K562 (cell line): ENCODE data around the gene WDR81.

ENCODE experiments used
- CBX3 ChIP-seq, 2 experiments: IDR thresholded peaks; 1 replicate in 1 of 2; 2 replicates in 1 of 2; pipeline ENCODE4 v1.6.1; 2012; ENCODE audit warnings: inconsistent platforms in 2 of 2, low read length in 2 of 2, borderline replicate concordance in 1 of 2, control low read depth in 1 of 2
- CTCF ChIP-seq, 3 experiments: IDR thresholded peaks in 2 of 3; conservative IDR thresholded peaks in 1 of 3; 2 replicates each; pipeline ENCODE4 v1.5.1; 2011 to 2012; ENCODE audit warnings: low read length in 3 of 3, mild to moderate bottlenecking in 3 of 3, control low read depth in 2 of 3, improper control_type of control experiment in 1 of 3, inconsistent platforms in 1 of 3, low read depth in 1 of 3, mixed read lengths in 1 of 3, moderate library complexity in 1 of 3; ENCODE audit not compliant: insufficient read depth in 2 of 3
- FOXM1 ChIP-seq, 2 experiments: fragments of 450-650 bp in 1 of 2; sonication (generic) in 1 of 2; formaldehyde crosslinking in 1 of 2; IDR thresholded peaks; 2 replicates each; pipeline versions ENCODE4 v1.6.1 to v1.9.0; 2017 to 2022; ENCODE audit warnings: low read depth in 2 of 2, mild to moderate bottlenecking in 2 of 2, missing genetic modification reagents in 1 of 2, moderate library complexity in 1 of 2
- HDAC8 ChIP-seq: fragments of 450-650 bp; IDR thresholded peaks from 2 replicates; pipeline ENCODE4 v1.6.1; 2016; ENCODE audit warnings: mild to moderate bottlenecking, missing genetic modification characterization, moderate library complexity, missing compliant biosample characterization
- JUN ChIP-seq, 2 experiments: sonication (generic) in 1 of 2; formaldehyde crosslinking in 1 of 2; IDR thresholded peaks; 2 replicates each; pipeline versions ENCODE4 v1.6.1 to v1.8.0; 2012 to 2022; ENCODE audit warnings: borderline replicate concordance in 2 of 2, mild to moderate bottlenecking in 2 of 2, improper control_type of control experiment in 1 of 2, low read depth in 1 of 2, low read length in 1 of 2, missing genetic modification reagents in 1 of 2
- MYBL2 ChIP-seq, 2 experiments: fragments of 450-650 bp in 1 of 2; sonication (generic) in 1 of 2; formaldehyde crosslinking in 1 of 2; IDR thresholded peaks; 2 replicates each; pipeline versions ENCODE4 v1.6.1 to v1.8.1; 2017 to 2022; ENCODE audit warnings: borderline replicate concordance in 1 of 2, inconsistent platforms in 1 of 2, low read depth in 1 of 2, mild to moderate bottlenecking in 1 of 2, missing genetic modification reagents in 1 of 2, moderate library complexity in 1 of 2
- POLR2AphosphoS2 ChIP-seq: IDR thresholded peaks from 2 replicates; pipeline ENCODE4 v1.6.1; 2012; ENCODE audit warnings: low read length, improper control_type of control experiment
- TBP ChIP-seq: optimal IDR thresholded peaks from 2 replicates; pipeline ENCODE3; 2011; ENCODE audit warnings: low read depth, low read length, improper control_type of control experiment
- ZNF121 ChIP-seq: sonication (generic); formaldehyde crosslinking; conservative IDR thresholded peaks from 2 replicates; pipeline ENCODE4 v1.8.0; 2022; ENCODE audit warnings: missing genetic modification reagents
- ZNF717 ChIP-seq: fragments of 250-450 bp; sonication (Bioruptor Pico); IDR thresholded peaks from 2 replicates; pipeline ENCODE4 v1.5.0; 2021
- TF ChIP-seq, protein P1 (sequence below), 3 experiments: fragments of 200-800 bp in 1 of 3; fragments of 250-450 bp in 1 of 3; fragments of 450-650 bp in 1 of 3; sonication (Bioruptor Pico) in 1 of 3; sonication (Bioruptor generic) in 1 of 3; formaldehyde crosslinking in 1 of 3; IDR thresholded peaks; 2 replicates each; pipeline versions ENCODE4 v1.6.1 to v1.8.0; 2016 to 2022; ENCODE audit warnings: mild to moderate bottlenecking in 2 of 3, missing genetic modification characterization in 2 of 3, missing compliant biosample characterization in 1 of 3, moderate library complexity in 1 of 3

DNA sequence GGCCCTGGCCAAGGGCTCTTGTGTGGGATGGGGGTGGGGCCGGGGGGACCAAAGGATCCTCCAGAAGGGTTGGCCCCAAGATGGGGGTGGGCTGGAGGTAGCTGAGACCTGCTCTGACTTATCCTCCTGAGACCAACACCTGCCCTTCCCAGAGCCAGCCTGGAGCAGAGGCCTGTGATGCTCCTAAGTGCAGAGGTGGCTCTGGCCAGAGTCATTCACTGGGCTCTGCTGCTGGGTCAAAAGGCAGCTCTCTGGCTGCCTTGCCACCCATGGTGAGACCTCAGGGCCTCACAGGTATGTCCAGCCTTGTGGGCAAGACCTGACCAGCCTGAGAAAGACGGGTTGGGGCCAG is 18.6 kb downstream of the WDR81 start:
- TF ChIP-seq POLR2AphosphoS2 (no peak), MYBL2 (IDR thresholded peaks at IDR 0.05; ENCODE audit: low read depth) (no peak), MYBL2 (CRISPR knock-in tag; IDR thresholded peaks at IDR 0.05; ENCODE audit: borderline replicate concordance) (no peak), CTCF (IDR thresholded peaks at IDR 0.05 in 2 of 3, conservative IDR thresholded peaks at IDR 0.05 in 1 of 3; ENCODE audit: insufficient read depth in 2 of 3, low read depth in 1 of 3, low read length in 3 of 3) (no peak), FOXM1 (IDR thresholded peaks at IDR 0.05; ENCODE audit: low read depth) (no peak), FOXM1 (CRISPR knock-in tag; IDR thresholded peaks at IDR 0.05; ENCODE audit: low read depth) (no peak), JUN (IDR thresholded peaks at IDR 0.05; ENCODE audit: borderline replicate concordance, low read depth, low read length) (no peak), JUN (CRISPR knock-in tag; IDR thresholded peaks at IDR 0.05; ENCODE audit: borderline replicate concordance) (no peak), CBX3 (IDR thresholded peaks at IDR 0.05; ENCODE audit: borderline replicate concordance in 1 of 2, low read length in 2 of 2) (no peak), TBP (no peak), ZNF717 (CRISPR knock-in tag) (no peak), ZNF121 (CRISPR knock-in tag) (no peak), HDAC8 (tag) (no peak)
- TF ChIP-seq, protein P1, sequence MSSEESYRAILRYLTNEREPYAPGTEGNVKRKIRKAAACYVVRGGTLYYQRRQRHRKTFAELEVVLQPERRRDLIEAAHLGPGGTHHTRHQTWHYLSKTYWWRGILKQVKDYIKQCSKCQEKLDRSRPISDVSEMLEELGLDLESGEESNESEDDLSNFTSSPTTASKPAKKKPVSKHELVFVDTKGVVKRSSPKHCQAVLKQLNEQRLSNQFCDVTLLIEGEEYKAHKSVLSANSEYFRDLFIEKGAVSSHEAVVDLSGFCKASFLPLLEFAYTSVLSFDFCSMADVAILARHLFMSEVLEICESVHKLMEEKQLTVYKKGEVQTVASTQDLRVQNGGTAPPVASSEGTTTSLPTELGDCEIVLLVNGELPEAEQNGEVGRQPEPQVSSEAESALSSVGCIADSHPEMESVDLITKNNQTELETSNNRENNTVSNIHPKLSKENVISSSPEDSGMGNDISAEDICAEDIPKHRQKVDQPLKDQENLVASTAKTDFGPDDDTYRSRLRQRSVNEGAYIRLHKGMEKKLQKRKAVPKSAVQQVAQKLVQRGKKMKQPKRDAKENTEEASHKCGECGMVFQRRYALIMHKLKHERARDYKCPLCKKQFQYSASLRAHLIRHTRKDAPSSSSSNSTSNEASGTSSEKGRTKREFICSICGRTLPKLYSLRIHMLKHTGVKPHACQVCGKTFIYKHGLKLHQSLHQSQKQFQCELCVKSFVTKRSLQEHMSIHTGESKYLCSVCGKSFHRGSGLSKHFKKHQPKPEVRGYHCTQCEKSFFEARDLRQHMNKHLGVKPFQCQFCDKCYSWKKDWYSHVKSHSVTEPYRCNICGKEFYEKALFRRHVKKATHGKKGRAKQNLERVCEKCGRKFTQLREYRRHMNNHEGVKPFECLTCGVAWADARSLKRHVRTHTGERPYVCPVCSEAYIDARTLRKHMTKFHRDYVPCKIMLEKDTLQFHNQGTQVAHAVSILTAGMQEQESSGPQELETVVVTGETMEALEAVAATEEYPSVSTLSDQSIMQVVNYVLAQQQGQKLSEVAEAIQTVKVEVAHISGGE (CRISPR knock-in tag; IDR thresholded peaks at IDR 0.05), result no peak
